HG03025 (cell line): ENCODE data around the gene NKIRAS2.

Experiments used
- ATAC-seq: cut with Tn5 transposase; IDR thresholded peaks from one replicate; pipeline ENCODE4 v1.9.1; 2021; ENCODE audit warnings: mild to moderate bottlenecking, moderate library complexity; ENCODE audit not compliant: unreplicated experiment, low FRiP score

NKIRAS2 gene

GRCh38 chr17:42052346-42052877, 32.5 kb downstream of the NKIRAS2 start:
- no peak for ATAC-seq

GRCh38 chr17:42053731-42054500, 34.0 kb downstream of the NKIRAS2 start:
- ATAC-seq = no peak

- no peak for ATAC-seq
Observed at GRCh38 chr17:42055027-42055426, 35.1 kb downstream of the NKIRAS2 start.

GRCh38 chr17:42055496-42055895, 35.6 kb downstream of the NKIRAS2 start:
- ATAC-seq = no peak

GRCh38 chr17:42056635-42057034, 36.7 kb downstream of the NKIRAS2 start:
- no peak for ATAC-seq

- ATAC-seq = no peak
Observed at GRCh38 chr17:42058063-42058462, 38.2 kb downstream of the NKIRAS2 start.

GRCh38 chr17:42059815-42060214, 39.9 kb downstream of the NKIRAS2 start:
- ATAC-seq = no peak

- ATAC-seq = no peak
Observed at GRCh38 chr17:42060231-42060630, 40.3 kb downstream of the NKIRAS2 start.

GRCh38 chr17:42061646-42062487, 42.0 kb downstream of the NKIRAS2 start:
- no peak for ATAC-seq

GRCh38 chr17:42062681-42063080, 42.8 kb downstream of the NKIRAS2 start:
- ATAC-seq = no peak

- ATAC-seq = no peak
Observed at GRCh38 chr17:42065201-42065600, 45.3 kb downstream of the NKIRAS2 start.

- no peak for ATAC-seq
Observed at GRCh38 chr17:42067371-42068091, 47.6 kb downstream of the NKIRAS2 start.

- ATAC-seq = no peak
Observed at GRCh38 chr17:42068979-42069378, 49.1 kb downstream of the NKIRAS2 start.

GRCh38 chr17:42071810-42072209, 51.9 kb downstream of the NKIRAS2 start:
- no peak for ATAC-seq

GRCh38 chr17:42072323-42073187, 52.7 kb downstream of the NKIRAS2 start:
- no peak for ATAC-seq
